Caco-2 (cell line): ENCODE measurements around the gene FAM81A. TPM values are rescaled to one million over a fixed set of nuclear protein-coding genes. Genes with fewer than 3 reads are reported as not detected.

ENCODE experiments used
- BruUV-seq: library from RNA; stranded (reverse); fragments of 400-500 nt; replicated peaks from 2 replicates; lab custom pipeline; 2021; lab: Mats Ljungman, UMichigan
- CTCF ChIA-PET: fragments of 300-600 bp; sonication (Branson Sonifier 250); formaldehyde crosslinking; loops from one replicate; lab custom pipeline; 2022; ENCODE audit warnings: antibody characterized with exemption; lab: Charles Lee
- POLR2A ChIA-PET: fragments of 300-600 bp; sonication (Branson Sonifier 250); formaldehyde crosslinking; loops from one replicate; lab custom pipeline; 2022; ENCODE audit warnings: antibody characterized with exemption; lab: Charles Lee
- DNase-seq, 2 experiments: peaks; one replicate each; pipeline versions ENCODE4 v3.0.0 to v3.0.0-alpha.2; 2020 to 2022
- H3K27me3 ChIP-seq: replicated peaks from 2 replicates; pipeline ENCODE4 v1.6.0; 2011; ENCODE audit warnings: low read length; ENCODE audit not compliant: control insufficient read depth, insufficient read depth
- H3K36me3 ChIP-seq: 2 replicates; pipeline ENCODE4 v1.5.1; 2011; ENCODE audit warnings: low read length; ENCODE audit not compliant: control insufficient read depth, insufficient read depth
- H3K4me1 ChIP-seq: fragments of 250-450 bp; sonication (Bioruptor Pico); 2 replicates; pipeline ENCODE4 v1.5.1; 2020; ENCODE audit warnings: mild to moderate bottlenecking
- H3K4me3 ChIP-seq: 2 replicates; pipeline ENCODE4 v1.5.1; 2011; ENCODE audit warnings: low read depth, mild to moderate bottlenecking, control low read depth, low read length
- H3K9me3 ChIP-seq: fragments of 250-450 bp; sonication (Bioruptor Pico); 2 replicates; pipeline ENCODE4 v1.5.1; 2020; ENCODE audit warnings: mild to moderate bottlenecking, moderate library complexity
- H3K27ac Mint-ChIP-seq: one replicate; pipeline ENCODE4 v1.8.0; 2022; ENCODE audit warnings: mixed read lengths; ENCODE audit not compliant: unreplicated experiment
- H3K27me3 Mint-ChIP-seq: one replicate; pipeline ENCODE4 v1.8.0; 2022; ENCODE audit warnings: mixed read lengths; ENCODE audit not compliant: insufficient read depth, unreplicated experiment
- H3K36me3 Mint-ChIP-seq: one replicate; pipeline ENCODE4 v1.8.0; 2022; ENCODE audit warnings: mild to moderate bottlenecking, mixed read lengths; ENCODE audit not compliant: insufficient read depth, unreplicated experiment
- H3K4me1 Mint-ChIP-seq: one replicate; pipeline ENCODE4 v1.8.0; 2022; ENCODE audit warnings: low read depth, mixed read lengths; ENCODE audit not compliant: unreplicated experiment
- H3K4me3 Mint-ChIP-seq: one replicate; pipeline ENCODE4 v1.8.0; 2022; ENCODE audit warnings: mild to moderate bottlenecking, moderate library complexity, mixed read lengths; ENCODE audit not compliant: unreplicated experiment
- H3K9me3 Mint-ChIP-seq: one replicate; pipeline ENCODE4 v1.8.0; 2022; ENCODE audit warnings: mixed read lengths; ENCODE audit not compliant: unreplicated experiment
- CTCF ChIP-seq, 2 experiments: fragments of 200-600 bp in 1 of 2; IDR thresholded peaks; 1 replicate in 1 of 2; 2 replicates in 1 of 2; pipeline versions ENCODE4 v1.5.1 to v1.8.0; 2011 to 2022; ENCODE audit warnings: antibody characterized with exemption in 1 of 2, control low read depth in 1 of 2, inconsistent platforms in 1 of 2, low read depth in 1 of 2, low read length in 1 of 2, mild to moderate bottlenecking in 1 of 2, moderate library complexity in 1 of 2; ENCODE audit not compliant: insufficient read depth in 1 of 2, severe bottlenecking in 1 of 2, unreplicated experiment in 1 of 2
- intact Hi-C: fragments of 100-400 bp; cut with micrococcal nuclease; formaldehyde crosslinking; loops from one replicate; pipeline ENCODE4 v1.10.0; 2022; ENCODE audit not compliant: unreplicated experiment
- total RNA-seq: library from RNA; stranded (reverse); gene quantifications from 2 replicates; pipeline ENCODE4 v1.2.3, GENCODE V29; 2022

The FAM81A gene
- total RNA-seq, 1 experiment from 2014 or later = 6.8 TPM

GRCh38 chr15:59492389-59493377 is 54.7 kb downstream of the FAM81A start:
- no peak overlapping the region for H3K27ac Mint-ChIP-seq
- DNase-seq = peak; percentile 45 to 64
- POLR2A ChIA-PET = interaction anchor here (0.6 kb wide), 1 partner anchor 72 kb away, joined by 3 read pairs; no protein-coding TSS in a partner anchor
- H3K4me1 Mint-ChIP-seq = peaks cover 7% of the 10 kb centered on the region
- H3K27me3 Mint-ChIP-seq = no peaks in the 10 kb centered on the region
- Histone ChIP-seq H3K27me3 (no peaks in the 10 kb centered on the region), H3K36me3 (no peaks in the 10 kb centered on the region), H3K9me3 (no peaks in the 10 kb centered on the region; the same call in 1 of the 2 replicates), H3K4me1 (no peaks in the 10 kb centered on the region), H3K4me3 (no peak overlapping the region)
- no peaks in the 10 kb centered on the region for H3K9me3 Mint-ChIP-seq
- BruUV-seq = no TSS peak
- intact Hi-C loops = loop anchor here (1.0 to 2.0 kb wide), 4 partner anchors 120 to 512 kb away; partner anchors contain the start of gene MYO1E
- TF ChIP-seq CTCF (IDR thresholded peaks at IDR 0.05; ENCODE audit: insufficient read depth in 1 of 2, low read depth in 1 of 2, low read length in 1 of 2, severe bottlenecking in 1 of 2, unreplicated experiment in 1 of 2) = peak; percentile 76 to 78
- CTCF ChIA-PET = interaction anchor here (0.6 to 1.6 kb wide), 8 partner anchors 9 to 512 kb away, joined by 3 to 6 read pairs (median 4); partner anchors contain the start of gene MYO1E
- no peaks in the 10 kb centered on the region for H3K36me3 Mint-ChIP-seq
- peak overlapping the region; percentile 17 for H3K4me3 Mint-ChIP-seq

- Mint-ChIP-seq H3K27ac (no peak overlapping the region), H3K4me1 (no peaks in the 10 kb centered on the region), H3K36me3 (no peaks in the 10 kb centered on the region), H3K27me3 (peaks cover 3% of the 10 kb centered on the region), H3K9me3 (no peaks in the 10 kb centered on the region), H3K4me3 (no peak overlapping the region)
- H3K9me3 ChIP-seq = no peaks in the 10 kb centered on the region
- peak; percentile 69 to 72 for DNase-seq
- no peak overlapping the region for H3K4me3 ChIP-seq
- no peaks in the 10 kb centered on the region for H3K27me3 ChIP-seq
- H3K36me3 ChIP-seq = no peaks in the 10 kb centered on the region
- CTCF ChIA-PET = interaction anchor here (0.6 to 1.3 kb wide), 4 partner anchors 8 to 563 kb away, joined by 4 to 9 read pairs (median 4); no protein-coding TSS in a partner anchor
- POLR2A ChIA-PET = no interaction called here
- intact Hi-C loops = loop anchor here (1.0 to 2.0 kb wide), 4 partner anchors 27 to 544 kb away; no protein-coding TSS in a partner anchor
- no TSS peak for BruUV-seq
- peak; percentile 68 to 78 for TF ChIP-seq CTCF (IDR thresholded peaks at IDR 0.05; ENCODE audit: insufficient read depth in 1 of 2, low read depth in 1 of 2, low read length in 1 of 2, severe bottlenecking in 1 of 2, unreplicated experiment in 1 of 2)
- no peaks in the 10 kb centered on the region for H3K4me1 ChIP-seq
Measured at GRCh38 chr15:59501597-59501996, 63.6 kb downstream of the FAM81A start.

GRCh38 chr15:59515190-59515589 is 77.2 kb downstream of the FAM81A start:
- Histone ChIP-seq H3K36me3 (no peaks in the 10 kb centered on the region), H3K4me1 (no peaks in the 10 kb centered on the region), H3K4me3 (no peak overlapping the region), H3K9me3 (no peaks in the 10 kb centered on the region; the same call in 1 of the 2 replicates), H3K27me3 (no peaks in the 10 kb centered on the region)
- no TSS peak for BruUV-seq
- Mint-ChIP-seq H3K36me3 (no peaks in the 10 kb centered on the region), H3K27me3 (no peaks in the 10 kb centered on the region), H3K9me3 (no peaks in the 10 kb centered on the region), H3K27ac (no peak overlapping the region), H3K4me3 (no peak overlapping the region), H3K4me1 (no peaks in the 10 kb centered on the region)
- CTCF ChIA-PET = interaction anchor here (0.5 to 1.6 kb wide), 2 partner anchors 14 to 415 kb away, joined by 3 to 5 read pairs; no protein-coding TSS in a partner anchor
- intact Hi-C loops = no loop called here
- TF ChIP-seq CTCF (IDR thresholded peaks at IDR 0.05; ENCODE audit: insufficient read depth in 1 of 2, low read depth in 1 of 2, low read length in 1 of 2, severe bottlenecking in 1 of 2, unreplicated experiment in 1 of 2) = no peak
- no peak for DNase-seq
- POLR2A ChIA-PET = no interaction called here
